ENCODE results near the gene GCLC. TPM values are rescaled to one million over a fixed set of nuclear protein-coding genes. Genes with fewer than 3 reads are reported as not detected.
"Not testable (repeated sequence)": the region's sequence is repeated elsewhere in the genome, so short reads cannot be mapped to it uniquely, and the experiment has no call there.

The GCLC gene
- polyA plus RNA-seq, 4 donors, result 18.7 to 28.3 (median 23.9) TPM

- no peak for DNase-seq (ENCODE audit: low read depth in 4 of 4, low spot score in 2 of 4)
Observed at GRCh38 chr6:53564401-53565065, 19.6 kb upstream of the GCLC start.

- no peak for DNase-seq (ENCODE audit: low read depth in 4 of 4, low spot score in 2 of 4)
Observed at GRCh38 chr6:53556986-53557715, 12.2 kb upstream of the GCLC start.

- not testable (repeated sequence) for DNase-seq (ENCODE audit: low read depth in 4 of 4, low spot score in 2 of 4)
Observed at GRCh38 chr6:53553600-53553999, 8.7 kb upstream of the GCLC start.

- not testable (repeated sequence) for DNase-seq (ENCODE audit: low read depth in 4 of 4, low spot score in 2 of 4)
Observed at GRCh38 chr6:53551681-53552080, 6.8 kb upstream of the GCLC start.

- DNase-seq (ENCODE audit: low read depth in 4 of 4, low spot score in 2 of 4), result peak; percentile 83 to 89 (median 87)
Observed at GRCh38 chr6:53547811-53548496, 3.1 kb upstream of the GCLC start.

GRCh38 chr6:53547166-53547810 lies 2.4 kb upstream of the GCLC start:
- DNase-seq (ENCODE audit: low read depth in 4 of 4, low spot score in 2 of 4), result no peak

- no peak for DNase-seq (ENCODE audit: low read depth in 4 of 4, low spot score in 2 of 4)
Observed at GRCh38 chr6:53546281-53546680, 1.4 kb upstream of the GCLC start.

- DNase-seq (ENCODE audit: low read depth in 4 of 4, low spot score in 2 of 4), result peak in 1 of 4 donors; percentile 36
Observed at GRCh38 chr6:53544217-53544469, 758 bp downstream of the GCLC start.

- DNase-seq (ENCODE audit: low read depth in 4 of 4, low spot score in 2 of 4), result peak in 2 of 4 donors; percentile 18 to 27
Observed at GRCh38 chr6:53543359-53544216, 1.3 kb downstream of the GCLC start.

- no peak for DNase-seq (ENCODE audit: low read depth in 4 of 4, low spot score in 2 of 4)
Observed at GRCh38 chr6:53541900-53542299, 3.0 kb downstream of the GCLC start.

GRCh38 chr6:53540129-53540692 lies 4.7 kb downstream of the GCLC start:
- DNase-seq (ENCODE audit: low read depth in 4 of 4, low spot score in 2 of 4), result no peak

- no peak for DNase-seq (ENCODE audit: low read depth in 4 of 4, low spot score in 2 of 4)
Observed at GRCh38 chr6:53539561-53539960, 5.3 kb downstream of the GCLC start.

GRCh38 chr6:53536561-53536960 lies 8.3 kb downstream of the GCLC start:
- DNase-seq (ENCODE audit: low read depth in 4 of 4, low spot score in 2 of 4), result no peak

- no peak for DNase-seq (ENCODE audit: low read depth in 4 of 4, low spot score in 2 of 4)
Observed at GRCh38 chr6:53532942-53533341, 12.0 kb downstream of the GCLC start.

GRCh38 chr6:53532061-53532797 lies 12.7 kb downstream of the GCLC start:
- DNase-seq (ENCODE audit: low read depth in 4 of 4, low spot score in 2 of 4), result no peak

- no peak for DNase-seq (ENCODE audit: low read depth in 4 of 4, low spot score in 2 of 4)
Observed at GRCh38 chr6:53530780-53531386, 14.0 kb downstream of the GCLC start.

- DNase-seq (ENCODE audit: low read depth in 4 of 4, low spot score in 2 of 4), result no peak
Observed at GRCh38 chr6:53530346-53530745, 14.6 kb downstream of the GCLC start.

- DNase-seq (ENCODE audit: low read depth in 4 of 4, low spot score in 2 of 4), result no peak
Observed at GRCh38 chr6:53529324-53530036, 15.4 kb downstream of the GCLC start.

Data from left renal cortex interstitium (tissue), 4 donors.